Osteoblast (primary cell): ENCODE measurements around the gene NOX5. TPM values are rescaled to one million over a fixed set of nuclear protein-coding genes. Genes with fewer than 3 reads are reported as not detected.

Source experiments
- DNase-seq: peaks from one replicate; pipeline ENCODE4 v3.0.0; 2011; ENCODE audit warnings: low spot score, mixed read lengths; ENCODE audit not compliant: insufficient read length; ENCODE audit errors: missing footprints
- H2AFZ ChIP-seq: 2 replicates; pipeline ENCODE4 v1.6.0; 2011; ENCODE audit warnings: mild to moderate bottlenecking, low read length
- H3K27ac ChIP-seq: 2 replicates; pipeline ENCODE4 v1.5.1; 2011; ENCODE audit warnings: mild to moderate bottlenecking, low read depth, low read length, moderate library complexity
- H3K27me3 ChIP-seq: 2 replicates; pipeline ENCODE4 v1.6.0; 2012; ENCODE audit warnings: mild to moderate bottlenecking, control low read depth, inconsistent platforms, low read length, moderate library complexity; ENCODE audit not compliant: insufficient read depth
- H3K36me3 ChIP-seq: 2 replicates; pipeline ENCODE4 v1.5.1; 2011; ENCODE audit warnings: mild to moderate bottlenecking, low read length, control low read depth, moderate library complexity; ENCODE audit not compliant: insufficient read depth
- H3K4me1 ChIP-seq: 2 replicates; pipeline ENCODE4 v1.5.1; 2011; ENCODE audit warnings: mild to moderate bottlenecking, low read length, control low read depth, moderate library complexity; ENCODE audit not compliant: insufficient read depth
- H3K4me2 ChIP-seq: 2 replicates; pipeline ENCODE4 v1.6.0; 2011; ENCODE audit warnings: mild to moderate bottlenecking, low read length; ENCODE audit not compliant: insufficient read depth
- H3K4me3 ChIP-seq: fragments of 200-600 bp; sonication (generic); 3 replicates; pipeline ENCODE4 v1.5.1; 2012; ENCODE audit warnings: mild to moderate bottlenecking, low read length, inconsistent platforms; ENCODE audit not compliant: insufficient read depth
- H3K79me2 ChIP-seq: 2 replicates; pipeline ENCODE4 v1.6.0; 2012; ENCODE audit warnings: mild to moderate bottlenecking, low read length, control low read depth, inconsistent platforms; ENCODE audit not compliant: insufficient read depth
- H3K9me3 ChIP-seq: 2 replicates; pipeline ENCODE4 v1.5.1; 2011; ENCODE audit warnings: low read depth, low read length, control low read depth
- H4K20me1 ChIP-seq: 2 replicates; pipeline ENCODE4 v1.6.0; 2012; ENCODE audit warnings: mild to moderate bottlenecking, low read length, control low read depth; ENCODE audit not compliant: insufficient read depth
- total RNA-seq: library from RNA; depleted of rRNA; stranded (reverse); fragments of >200 nt; gene quantifications from 2 replicates; pipeline ENCODE4 v1.2.3, GENCODE V29; 2012
- TF ChIP-seq, protein P1 (sequence below): IDR thresholded peaks from 2 replicates; pipeline ENCODE4 v1.5.1; 2011; ENCODE audit warnings: mild to moderate bottlenecking, low read depth, low read length, moderate library complexity; ENCODE audit errors: extremely low read depth

Gene NOX5
- total RNA-seq, 1 donor = 0.36 TPM

DNA sequence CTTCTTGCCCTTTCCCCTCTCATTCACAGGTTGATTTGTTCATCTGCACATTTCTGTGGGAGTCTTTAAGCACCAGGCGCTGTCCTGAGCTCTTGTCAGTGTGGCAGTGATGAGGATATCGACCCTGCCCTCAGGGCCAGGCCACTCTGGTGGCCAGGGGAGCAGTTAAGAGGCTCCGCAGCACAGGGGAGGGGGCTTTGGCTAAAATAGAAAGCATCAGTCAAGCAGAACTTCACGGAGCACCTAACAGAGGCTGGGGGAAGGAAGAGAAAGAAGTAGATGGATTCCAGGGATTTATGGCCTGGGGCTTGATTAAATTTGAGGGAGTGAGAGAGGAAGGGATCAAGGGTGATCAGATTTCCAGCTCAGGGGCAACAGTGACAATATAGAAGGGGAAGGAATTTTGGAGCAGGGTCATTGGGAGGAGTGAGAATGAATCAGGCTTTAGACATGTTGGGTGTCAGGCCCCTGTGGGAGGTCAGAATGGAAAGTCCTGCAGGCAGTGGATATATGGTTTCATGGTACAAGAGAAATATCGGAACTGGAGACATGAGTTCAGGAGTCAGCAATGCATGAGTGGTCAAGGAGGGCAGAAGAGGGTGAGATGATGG lies 73.0 kb downstream of the NOX5 start:
- Histone ChIP-seq H3K27ac (no peak overlapping the region), H3K4me1 (peaks cover 11% of the 10 kb centered on the region), H4K20me1 (no peaks in the 10 kb centered on the region), H3K36me3 (no peaks in the 10 kb centered on the region), H3K4me3 (no peak overlapping the region), H3K4me2 (no peak overlapping the region), H3K9me3 (no peaks in the 10 kb centered on the region), H3K27me3 (peaks cover 55% of the 10 kb centered on the region), H2AFZ (no peak overlapping the region), H3K79me2 (no peaks in the 10 kb centered on the region)
- DNase-seq = no peak
- TF ChIP-seq, protein P1, sequence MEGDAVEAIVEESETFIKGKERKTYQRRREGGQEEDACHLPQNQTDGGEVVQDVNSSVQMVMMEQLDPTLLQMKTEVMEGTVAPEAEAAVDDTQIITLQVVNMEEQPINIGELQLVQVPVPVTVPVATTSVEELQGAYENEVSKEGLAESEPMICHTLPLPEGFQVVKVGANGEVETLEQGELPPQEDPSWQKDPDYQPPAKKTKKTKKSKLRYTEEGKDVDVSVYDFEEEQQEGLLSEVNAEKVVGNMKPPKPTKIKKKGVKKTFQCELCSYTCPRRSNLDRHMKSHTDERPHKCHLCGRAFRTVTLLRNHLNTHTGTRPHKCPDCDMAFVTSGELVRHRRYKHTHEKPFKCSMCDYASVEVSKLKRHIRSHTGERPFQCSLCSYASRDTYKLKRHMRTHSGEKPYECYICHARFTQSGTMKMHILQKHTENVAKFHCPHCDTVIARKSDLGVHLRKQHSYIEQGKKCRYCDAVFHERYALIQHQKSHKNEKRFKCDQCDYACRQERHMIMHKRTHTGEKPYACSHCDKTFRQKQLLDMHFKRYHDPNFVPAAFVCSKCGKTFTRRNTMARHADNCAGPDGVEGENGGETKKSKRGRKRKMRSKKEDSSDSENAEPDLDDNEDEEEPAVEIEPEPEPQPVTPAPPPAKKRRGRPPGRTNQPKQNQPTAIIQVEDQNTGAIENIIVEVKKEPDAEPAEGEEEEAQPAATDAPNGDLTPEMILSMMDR = no peak

DNA sequence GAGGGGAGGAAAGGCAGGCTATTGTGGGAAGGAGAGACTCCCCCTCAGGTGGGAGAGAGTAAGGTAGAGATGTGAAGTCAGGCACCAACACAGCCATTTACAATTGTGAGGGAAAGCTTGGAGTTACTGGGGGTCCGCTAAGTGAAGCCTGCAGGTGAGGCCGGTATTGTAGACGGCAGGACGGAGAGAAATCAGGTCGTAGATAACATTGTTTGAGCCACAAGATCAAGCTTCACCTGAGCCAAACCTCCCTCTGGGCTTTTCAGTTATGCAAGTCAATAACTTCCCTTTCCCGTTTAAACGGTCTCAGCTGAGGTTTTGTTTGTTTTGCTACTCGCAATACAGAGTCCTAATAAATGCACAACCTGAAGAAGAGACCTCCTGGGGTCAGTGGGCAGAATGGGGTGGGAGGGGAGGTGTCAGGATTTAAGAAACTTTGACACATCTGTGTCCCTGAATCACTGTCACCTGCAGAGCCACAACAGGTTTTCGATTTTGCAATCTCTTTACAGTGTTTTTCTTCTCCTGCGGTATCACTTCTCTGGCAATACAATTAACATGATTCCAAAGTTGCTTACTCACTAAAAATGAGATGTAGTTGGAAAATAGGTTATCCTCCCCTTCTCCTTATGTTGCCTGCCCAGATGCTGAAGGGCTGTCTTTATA lies 73.9 kb downstream of the NOX5 start:
- H2AFZ ChIP-seq = no peak overlapping the region
- no peaks in the 10 kb centered on the region for H3K79me2 ChIP-seq
- H3K4me3 ChIP-seq = no peak overlapping the region
- no peaks in the 10 kb centered on the region for H3K9me3 ChIP-seq
- no peaks in the 10 kb centered on the region for H4K20me1 ChIP-seq
- TF ChIP-seq, protein P1 = no peak
- H3K36me3 ChIP-seq = no peaks in the 10 kb centered on the region
- no peak overlapping the region for H3K27ac ChIP-seq
- H3K27me3 ChIP-seq = peaks cover 55% of the 10 kb centered on the region
- peaks cover 5% of the 10 kb centered on the region for H3K4me1 ChIP-seq
- no peak for DNase-seq
- no peak overlapping the region for H3K4me2 ChIP-seq

DNA sequence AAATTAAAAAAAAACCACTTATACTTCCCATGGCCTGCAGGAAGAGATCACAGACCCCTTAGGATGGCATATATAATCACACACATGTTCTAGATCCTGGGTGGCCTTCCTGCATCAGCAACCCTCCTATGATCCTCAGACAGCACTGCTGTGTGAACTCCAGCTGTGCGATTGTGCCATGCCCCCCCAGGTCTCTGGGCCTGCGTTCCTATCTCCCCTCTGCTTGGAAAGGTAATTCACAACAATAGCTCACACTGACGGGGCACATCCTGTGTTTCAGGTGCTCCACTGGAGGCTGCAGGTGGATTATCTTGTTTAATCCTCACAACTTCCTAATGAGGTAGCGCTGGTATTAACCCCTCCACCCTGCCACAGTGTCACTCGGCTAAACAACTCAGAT lies 74.8 kb downstream of the NOX5 start:
- no peaks in the 10 kb centered on the region for H3K9me3 ChIP-seq
- no peak overlapping the region for H2AFZ ChIP-seq
- no peak overlapping the region for H3K4me2 ChIP-seq
- H3K27me3 ChIP-seq = peaks cover 48% of the 10 kb centered on the region
- peaks cover 5% of the 10 kb centered on the region for H3K4me1 ChIP-seq
- H3K4me3 ChIP-seq = no peak overlapping the region
- no peaks in the 10 kb centered on the region for H3K79me2 ChIP-seq
- no peak overlapping the region for H3K27ac ChIP-seq
- H4K20me1 ChIP-seq = no peaks in the 10 kb centered on the region
- TF ChIP-seq, protein P1 = no peak
- no peak for DNase-seq
- no peaks in the 10 kb centered on the region for H3K36me3 ChIP-seq

DNA sequence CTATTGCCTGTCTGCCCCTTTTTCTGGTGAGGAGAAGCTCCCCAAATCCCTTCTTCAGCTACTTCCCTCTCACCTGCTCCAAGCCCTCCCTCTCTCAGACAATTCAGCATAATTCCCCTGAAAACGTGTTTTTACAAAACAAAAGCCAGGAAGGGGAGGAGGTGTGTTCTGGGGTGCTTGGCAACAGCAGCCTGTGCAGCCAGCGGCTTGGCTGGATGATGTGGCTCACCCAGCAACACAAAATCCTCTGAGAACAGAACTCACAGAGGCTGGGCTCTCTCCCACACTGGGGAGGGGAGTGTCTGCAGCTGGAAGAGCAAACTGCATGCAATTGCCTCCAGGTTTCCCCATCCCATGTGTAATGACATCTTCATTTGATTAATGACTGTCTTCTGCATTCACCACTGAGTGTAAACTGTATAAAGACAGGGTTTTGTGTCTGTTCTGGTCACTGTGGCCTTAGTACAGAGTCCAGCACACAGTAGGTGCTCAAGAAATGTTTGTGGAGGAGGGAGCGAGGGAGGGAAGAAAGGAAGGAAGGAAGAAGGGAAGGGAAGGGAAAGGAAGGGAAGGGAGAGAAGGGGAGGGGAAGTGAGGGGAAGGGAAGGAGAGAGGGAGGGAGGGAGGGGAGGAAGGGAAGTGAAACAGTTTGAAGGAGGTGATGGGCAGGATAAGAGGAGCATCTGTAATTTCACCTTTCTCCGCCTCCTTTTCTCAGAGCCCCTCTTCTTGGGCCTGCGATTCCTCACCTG lies 75.9 kb downstream of the NOX5 start:
- Histone ChIP-seq H3K36me3 (no peaks in the 10 kb centered on the region), H3K79me2 (no peaks in the 10 kb centered on the region), H3K4me3 (no peak overlapping the region), H3K4me2 (no peak overlapping the region), H3K4me1 (peaks cover 5% of the 10 kb centered on the region), H3K9me3 (no peaks in the 10 kb centered on the region), H4K20me1 (no peaks in the 10 kb centered on the region), H3K27ac (no peak overlapping the region), H3K27me3 (peaks cover 44% of the 10 kb centered on the region), H2AFZ (no peak overlapping the region)
- TF ChIP-seq, protein P1 = no peak
- DNase-seq = no peak
